ENCODE measurements around the gene MRPL9. TPM values are rescaled to one million over a fixed set of nuclear protein-coding genes. Genes with fewer than 3 reads are reported as not detected.

Gene MRPL9
- total and polyA plus RNA-seq, 10 of the 15 experiments (the other 5 are each of a cell fraction or from before 2014, with no cell fraction given), result 35.7 to 161 (median 110) TPM

DNA sequence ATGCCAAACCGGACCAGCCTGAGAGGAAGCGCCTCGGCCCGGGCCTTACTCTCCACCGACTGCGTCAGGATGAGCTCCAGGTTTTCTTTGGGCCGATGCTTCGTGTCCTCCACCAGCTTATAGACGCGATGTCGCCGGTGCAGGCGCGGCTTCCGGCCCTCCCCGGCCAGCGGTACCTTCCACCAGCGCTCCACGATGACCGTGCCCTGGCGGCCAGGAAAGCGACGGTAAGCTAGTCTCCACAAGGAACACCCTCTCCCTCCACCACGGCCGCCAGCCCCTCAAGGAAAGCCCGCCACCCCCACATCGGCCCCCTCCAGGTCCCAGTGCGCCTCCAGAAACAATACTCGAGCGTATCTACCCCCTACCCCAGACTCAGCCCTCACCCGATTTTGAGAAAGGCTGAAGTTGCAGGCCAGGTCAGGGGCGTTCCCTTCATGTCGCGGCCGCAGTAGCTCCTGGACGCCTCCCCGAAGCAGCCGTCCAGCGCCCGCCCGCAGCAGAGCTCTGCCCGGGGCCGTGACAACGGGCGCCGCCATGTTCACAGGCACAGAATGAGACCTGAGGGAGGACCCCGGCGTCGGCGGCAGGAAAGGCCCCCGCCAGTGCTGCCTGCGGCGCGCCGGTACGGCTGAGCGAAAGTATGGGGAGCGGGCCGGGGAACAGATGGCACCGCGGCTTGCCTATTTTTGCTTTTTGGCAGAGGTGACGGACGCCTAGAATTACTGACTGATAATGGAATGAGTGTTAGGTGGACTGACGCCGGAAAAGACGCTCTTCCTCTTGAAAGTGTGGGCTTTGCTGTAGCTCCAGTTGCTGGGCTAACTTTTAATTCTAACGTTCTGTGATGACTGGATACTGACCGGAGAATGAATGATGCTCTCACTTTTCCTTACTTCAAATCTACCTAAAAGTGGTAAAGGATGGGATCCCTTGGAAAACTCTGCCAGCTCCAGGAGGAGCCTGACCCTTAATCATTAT lies at the start of gene MRPL9 (continued):
- TF ChIP-seq, protein P1, sequence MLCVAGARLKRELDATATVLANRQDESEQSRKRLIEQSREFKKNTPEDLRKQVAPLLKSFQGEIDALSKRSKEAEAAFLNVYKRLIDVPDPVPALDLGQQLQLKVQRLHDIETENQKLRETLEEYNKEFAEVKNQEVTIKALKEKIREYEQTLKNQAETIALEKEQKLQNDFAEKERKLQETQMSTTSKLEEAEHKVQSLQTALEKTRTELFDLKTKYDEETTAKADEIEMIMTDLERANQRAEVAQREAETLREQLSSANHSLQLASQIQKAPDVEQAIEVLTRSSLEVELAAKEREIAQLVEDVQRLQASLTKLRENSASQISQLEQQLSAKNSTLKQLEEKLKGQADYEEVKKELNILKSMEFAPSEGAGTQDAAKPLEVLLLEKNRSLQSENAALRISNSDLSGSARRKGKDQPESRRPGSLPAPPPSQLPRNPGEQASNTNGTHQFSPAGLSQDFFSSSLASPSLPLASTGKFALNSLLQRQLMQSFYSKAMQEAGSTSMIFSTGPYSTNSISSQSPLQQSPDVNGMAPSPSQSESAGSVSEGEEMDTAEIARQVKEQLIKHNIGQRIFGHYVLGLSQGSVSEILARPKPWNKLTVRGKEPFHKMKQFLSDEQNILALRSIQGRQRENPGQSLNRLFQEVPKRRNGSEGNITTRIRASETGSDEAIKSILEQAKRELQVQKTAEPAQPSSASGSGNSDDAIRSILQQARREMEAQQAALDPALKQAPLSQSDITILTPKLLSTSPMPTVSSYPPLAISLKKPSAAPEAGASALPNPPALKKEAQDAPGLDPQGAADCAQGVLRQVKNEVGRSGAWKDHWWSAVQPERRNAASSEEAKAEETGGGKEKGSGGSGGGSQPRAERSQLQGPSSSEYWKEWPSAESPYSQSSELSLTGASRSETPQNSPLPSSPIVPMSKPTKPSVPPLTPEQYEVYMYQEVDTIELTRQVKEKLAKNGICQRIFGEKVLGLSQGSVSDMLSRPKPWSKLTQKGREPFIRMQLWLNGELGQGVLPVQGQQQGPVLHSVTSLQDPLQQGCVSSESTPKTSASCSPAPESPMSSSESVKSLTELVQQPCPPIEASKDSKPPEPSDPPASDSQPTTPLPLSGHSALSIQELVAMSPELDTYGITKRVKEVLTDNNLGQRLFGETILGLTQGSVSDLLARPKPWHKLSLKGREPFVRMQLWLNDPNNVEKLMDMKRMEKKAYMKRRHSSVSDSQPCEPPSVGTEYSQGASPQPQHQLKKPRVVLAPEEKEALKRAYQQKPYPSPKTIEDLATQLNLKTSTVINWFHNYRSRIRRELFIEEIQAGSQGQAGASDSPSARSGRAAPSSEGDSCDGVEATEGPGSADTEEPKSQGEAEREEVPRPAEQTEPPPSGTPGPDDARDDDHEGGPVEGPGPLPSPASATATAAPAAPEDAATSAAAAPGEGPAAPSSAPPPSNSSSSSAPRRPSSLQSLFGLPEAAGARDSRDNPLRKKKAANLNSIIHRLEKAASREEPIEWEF (IDR thresholded peaks at IDR 0.05; ENCODE audit: insufficient replicate concordance, low read depth, low read length), result no peak
- TF ChIP-seq BHLHE40 (IDR thresholded peaks at IDR 0.05; ENCODE audit: borderline replicate concordance in 1 of 2, low read depth in 2 of 2, low read length in 1 of 2), result peak in 1 of 2 experiments; percentile 26; a peak in 1 of 4 replicates
- TF ChIP-seq, protein P2, sequence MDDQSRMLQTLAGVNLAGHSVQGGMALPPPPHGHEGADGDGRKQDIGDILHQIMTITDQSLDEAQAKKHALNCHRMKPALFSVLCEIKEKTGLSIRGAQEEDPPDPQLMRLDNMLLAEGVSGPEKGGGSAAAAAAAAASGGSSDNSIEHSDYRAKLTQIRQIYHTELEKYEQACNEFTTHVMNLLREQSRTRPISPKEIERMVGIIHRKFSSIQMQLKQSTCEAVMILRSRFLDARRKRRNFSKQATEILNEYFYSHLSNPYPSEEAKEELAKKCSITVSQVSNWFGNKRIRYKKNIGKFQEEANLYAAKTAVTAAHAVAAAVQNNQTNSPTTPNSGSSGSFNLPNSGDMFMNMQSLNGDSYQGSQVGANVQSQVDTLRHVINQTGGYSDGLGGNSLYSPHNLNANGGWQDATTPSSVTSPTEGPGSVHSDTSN (IDR thresholded peaks at IDR 0.05; ENCODE audit: insufficient replicate concordance, low read depth, low read length), result no peak
- TF ChIP-seq, protein P3, sequence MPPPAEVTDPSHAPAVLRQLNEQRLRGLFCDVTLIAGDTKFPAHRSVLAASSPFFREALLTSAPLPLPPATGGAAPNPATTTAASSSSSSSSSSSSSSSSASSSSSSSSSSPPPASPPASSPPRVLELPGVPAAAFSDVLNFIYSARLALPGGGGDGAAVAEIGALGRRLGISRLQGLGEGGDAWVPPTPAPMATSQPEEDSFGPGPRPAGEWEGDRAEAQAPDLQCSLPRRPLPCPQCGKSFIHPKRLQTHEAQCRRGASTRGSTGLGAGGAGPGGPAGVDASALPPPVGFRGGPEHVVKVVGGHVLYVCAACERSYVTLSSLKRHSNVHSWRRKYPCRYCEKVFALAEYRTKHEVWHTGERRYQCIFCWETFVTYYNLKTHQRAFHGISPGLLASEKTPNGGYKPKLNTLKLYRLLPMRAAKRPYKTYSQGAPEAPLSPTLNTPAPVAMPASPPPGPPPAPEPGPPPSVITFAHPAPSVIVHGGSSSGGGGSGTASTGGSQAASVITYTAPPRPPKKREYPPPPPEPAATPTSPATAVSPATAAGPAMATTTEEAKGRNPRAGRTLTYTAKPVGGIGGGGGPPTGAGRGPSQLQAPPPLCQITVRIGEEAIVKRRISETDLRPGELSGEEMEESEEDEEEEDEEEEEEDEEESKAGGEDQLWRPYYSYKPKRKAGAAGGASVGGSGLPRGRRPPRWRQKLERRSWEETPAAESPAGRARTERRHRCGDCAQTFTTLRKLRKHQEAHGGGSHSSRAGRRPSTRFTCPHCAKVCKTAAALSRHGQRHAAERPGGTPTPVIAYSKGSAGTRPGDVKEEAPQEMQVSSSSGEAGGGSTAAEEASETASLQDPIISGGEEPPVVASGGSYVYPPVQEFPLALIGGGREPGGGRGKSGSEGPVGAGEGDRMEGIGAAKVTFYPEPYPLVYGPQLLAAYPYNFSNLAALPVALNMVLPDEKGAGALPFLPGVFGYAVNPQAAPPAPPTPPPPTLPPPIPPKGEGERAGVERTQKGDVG (CRISPR knock-in tag; IDR thresholded peaks at IDR 0.05), result no peak
- TF ChIP-seq EZH2 (IDR thresholded peaks at IDR 0.05; ENCODE audit: borderline replicate concordance, control insufficient read depth, low read depth, low read length), result no peak
- no peak for TF ChIP-seq IRF4 (IDR thresholded peaks at IDR 0.05; ENCODE audit: low read depth, low read length)
- no peak for TF ChIP-seq NFXL1 (IDR thresholded peaks at IDR 0.05; ENCODE audit: borderline replicate concordance)
- TF ChIP-seq, protein P4, sequence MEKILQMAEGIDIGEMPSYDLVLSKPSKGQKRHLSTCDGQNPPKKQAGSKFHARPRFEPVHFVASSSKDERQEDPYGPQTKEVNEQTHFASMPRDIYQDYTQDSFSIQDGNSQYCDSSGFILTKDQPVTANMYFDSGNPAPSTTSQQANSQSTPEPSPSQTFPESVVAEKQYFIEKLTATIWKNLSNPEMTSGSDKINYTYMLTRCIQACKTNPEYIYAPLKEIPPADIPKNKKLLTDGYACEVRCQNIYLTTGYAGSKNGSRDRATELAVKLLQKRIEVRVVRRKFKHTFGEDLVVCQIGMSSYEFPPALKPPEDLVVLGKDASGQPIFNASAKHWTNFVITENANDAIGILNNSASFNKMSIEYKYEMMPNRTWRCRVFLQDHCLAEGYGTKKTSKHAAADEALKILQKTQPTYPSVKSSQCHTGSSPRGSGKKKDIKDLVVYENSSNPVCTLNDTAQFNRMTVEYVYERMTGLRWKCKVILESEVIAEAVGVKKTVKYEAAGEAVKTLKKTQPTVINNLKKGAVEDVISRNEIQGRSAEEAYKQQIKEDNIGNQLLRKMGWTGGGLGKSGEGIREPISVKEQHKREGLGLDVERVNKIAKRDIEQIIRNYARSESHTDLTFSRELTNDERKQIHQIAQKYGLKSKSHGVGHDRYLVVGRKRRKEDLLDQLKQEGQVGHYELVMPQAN (conservative IDR thresholded peaks at IDR 0.05), result peak; percentile 51; the same call in 1 of the 2 replicates
- TF ChIP-seq CBFB (IDR thresholded peaks at IDR 0.05; ENCODE audit: low read depth), result peak; percentile 95

Data from GM12878 (cell line).